Stomach (tissue), 4 donors: ENCODE results near the gene ANKRD6.

Experiments
- CTCF ChIP-seq, 7 experiments: fragments of 450-650 bp in 4 of 7; fragments of 200-600 bp in 3 of 7; sonication (generic) in 3 of 7; IDR thresholded peaks; one replicate each; pipeline ENCODE4 v1.5.1; 2016 to 2019; ENCODE audit warnings: antibody characterized with exemption in 7 of 7, control low read depth in 2 of 7, mild to moderate bottlenecking in 1 of 7
- POLR2A ChIP-seq, 4 donors: fragments of 450-650 bp; IDR thresholded peaks; one replicate each; pipeline ENCODE4 v1.6.1; 2016; ENCODE audit warnings: antibody characterized with exemption in 4 of 4, control low read depth in 2 of 4, mild to moderate bottlenecking in 1 of 4, moderate library complexity in 1 of 4
- POLR2AphosphoS5 ChIP-seq, 3 donors: sonication (generic); formaldehyde crosslinking; IDR thresholded peaks; one replicate each; pipeline ENCODE4 v1.6.1; 2016; ENCODE audit warnings: antibody characterized with exemption in 3 of 3

- no peak for TF ChIP-seq CTCF (IDR thresholded peaks at IDR 0.05)
- no peak for TF ChIP-seq POLR2A (IDR thresholded peaks at IDR 0.05)
- TF ChIP-seq POLR2AphosphoS5 (IDR thresholded peaks at IDR 0.05) = no peak
Observed at GRCh38 chr6:89681983-89682564, 249.1 kb downstream of the ANKRD6 start.
